CD14-positive monocyte (primary cell): ENCODE measurements around the gene CHST12. TPM values are rescaled to one million over a fixed set of nuclear protein-coding genes. Genes with fewer than 3 reads are reported as not detected.

Source experiments
- DNase-seq, 3 donors: peaks; one replicate each; pipeline ENCODE4 v3.0.0-alpha.2; 2011 to 2022
- H2AFZ ChIP-seq: 2 replicates; pipeline ENCODE4 v1.6.0; 2012; ENCODE audit warnings: mild to moderate bottlenecking, low read depth, low read length, inconsistent platforms; ENCODE audit not compliant: insufficient read depth, poor library complexity, severe bottlenecking
- H3K27ac ChIP-seq, 2 donors: 1 replicate in 1 of 2; 2 replicates in 1 of 2; pipeline ENCODE4 v1.5.1; 2012 to 2013; ENCODE audit warnings: low read length in 2 of 2, control low read depth in 1 of 2, inconsistent platforms in 1 of 2, low read depth in 1 of 2, mild to moderate bottlenecking in 1 of 2
- H3K27me3 ChIP-seq, 2 donors: one replicate each; pipeline versions ENCODE4 v1.6.0 to v1.6.1; 2011 to 2013; ENCODE audit warnings: low read length in 2 of 2; ENCODE audit not compliant: control insufficient read depth in 2 of 2, insufficient read depth in 2 of 2
- H3K36me3 ChIP-seq, 2 donors: replicated peaks in 1 of 2; 1 replicate in 1 of 2; 2 replicates in 1 of 2; pipeline versions ENCODE4 v1.5.1 to v1.6.1; 2012 to 2013; ENCODE audit warnings: low read length in 2 of 2, control low read depth in 1 of 2, inconsistent platforms in 1 of 2, mild to moderate bottlenecking in 1 of 2; ENCODE audit not compliant: insufficient read depth in 2 of 2, control insufficient read depth in 1 of 2
- H3K4me1 ChIP-seq, 2 donors: 1 replicate in 1 of 2; 2 replicates in 1 of 2; pipeline versions ENCODE4 v1.5.1 to v1.6.1; 2012 to 2013; ENCODE audit warnings: low read length in 2 of 2, control low read depth in 1 of 2, inconsistent platforms in 1 of 2, mild to moderate bottlenecking in 1 of 2, moderate library complexity in 1 of 2; ENCODE audit not compliant: insufficient read depth in 2 of 2, control insufficient read depth in 1 of 2
- H3K4me2 ChIP-seq: replicated peaks from 2 replicates; pipeline ENCODE3; 2012; ENCODE audit warnings: low read length, moderate library complexity, mild to moderate bottlenecking; ENCODE audit not compliant: poor library complexity, severe bottlenecking; ENCODE audit errors: extremely low read depth
- H3K4me3 ChIP-seq, 3 experiments: fragments of 200-600 bp in 1 of 3; sonication (generic) in 1 of 3; replicated peaks in 1 of 3; 1 replicate in 2 of 3; 2 replicates in 1 of 3; pipeline ENCODE4 v1.5.1; 2011 to 2013; ENCODE audit warnings: low read length in 3 of 3, mild to moderate bottlenecking in 3 of 3, control low read depth in 2 of 3, low read depth in 2 of 3, inconsistent platforms in 1 of 3, moderate library complexity in 1 of 3
- H3K79me2 ChIP-seq: 2 replicates; pipeline ENCODE4 v1.6.0; 2012; ENCODE audit warnings: mild to moderate bottlenecking, control low read depth, inconsistent platforms, low read length, moderate library complexity; ENCODE audit not compliant: insufficient read depth
- H3K9ac ChIP-seq: 2 replicates; pipeline ENCODE4 v1.6.0; 2017; ENCODE audit warnings: low read length, mild to moderate bottlenecking; ENCODE audit not compliant: insufficient read depth, poor library complexity, severe bottlenecking
- H3K9me3 ChIP-seq, 2 donors: replicated peaks in 1 of 2; 1 replicate in 1 of 2; 2 replicates in 1 of 2; pipeline versions ENCODE4 v1.5.1 to v1.6.1; 2012 to 2013; ENCODE audit warnings: low read length in 2 of 2, control low read depth in 1 of 2; ENCODE audit not compliant: control insufficient read depth in 1 of 2, insufficient read depth in 1 of 2
- H4K20me1 ChIP-seq: 2 replicates; pipeline ENCODE4 v1.6.0; 2012; ENCODE audit warnings: mild to moderate bottlenecking, low read length, control low read depth, moderate library complexity; ENCODE audit not compliant: insufficient read depth
- H3K27ac Mint-ChIP-seq, 7 donors: one replicate each; pipeline ENCODE4 v1.8.0; 2020; ENCODE audit warnings: mild to moderate bottlenecking in 7 of 7, mixed read lengths in 7 of 7, moderate library complexity in 6 of 7, inconsistent platforms in 2 of 7
- H3K27me3 Mint-ChIP-seq, 3 donors: one replicate each; pipeline ENCODE4 v1.8.0; 2021 to 2022; ENCODE audit warnings: low read depth in 3 of 3, mild to moderate bottlenecking in 3 of 3, mixed read lengths in 3 of 3, moderate library complexity in 3 of 3, inconsistent platforms in 1 of 3
- H3K36me3 Mint-ChIP-seq, 2 donors: one replicate each; pipeline ENCODE4 v1.8.0; 2020; ENCODE audit warnings: mixed read lengths in 2 of 2, inconsistent platforms in 1 of 2, mild to moderate bottlenecking in 1 of 2
- H3K4me1 Mint-ChIP-seq: one replicate; pipeline ENCODE4 v1.8.0; 2020; ENCODE audit warnings: mild to moderate bottlenecking, mixed read lengths
- H3K4me3 Mint-ChIP-seq, 2 donors: one replicate each; pipeline ENCODE4 v1.8.0; 2020; ENCODE audit warnings: mild to moderate bottlenecking in 2 of 2, mixed read lengths in 2 of 2, moderate library complexity in 1 of 2
- H3K9me3 Mint-ChIP-seq, 7 donors: one replicate each; pipeline ENCODE4 v1.8.0; 2020 to 2022; ENCODE audit warnings: mixed read lengths in 7 of 7, mild to moderate bottlenecking in 6 of 7, moderate library complexity in 6 of 7, inconsistent platforms in 2 of 7
- WGBS: methylation state at CpG from one replicate; pipeline ENCODE4 v1.1.5; 2013; ENCODE audit warnings: missing lambda C conversion rate; ENCODE audit not compliant: insufficient coverage; 5-methylcytosine and 5-hydroxymethylcytosine counted together
- intact Hi-C, 2 donors: fragments of 100-400 bp; cut with micrococcal nuclease; formaldehyde crosslinking; loops; one replicate each; pipeline versions ENCODE4 v1.15.0 to v1.15.1; 2023
- polyA plus RNA-seq, 3 donors: library from polyadenylated mRNA; depleted of rRNA in 1 of 3; unstranded in 2 of 3; stranded (reverse) in 1 of 3; fragments of 300-500 nt in 2 of 3; fragments of >200 nt in 1 of 3; fragmentation: Illumina TruSeq in 2 of 3; gene quantifications; 1 replicate in 2 of 3; 2 replicates in 1 of 3; pipeline ENCODE4 v1.2.3, GENCODE V29; 2012 to 2021
- TF ChIP-seq, protein P1 (sequence below): fragments of 200-600 bp; IDR thresholded peaks from one replicate; pipeline ENCODE4 v1.8.0; 2022; ENCODE audit warnings: antibody characterized with exemption, mild to moderate bottlenecking

CHST12 gene
- polyA plus RNA-seq, 3 donors: 5.8 to 10.6 (median 7.5) TPM

DNA sequence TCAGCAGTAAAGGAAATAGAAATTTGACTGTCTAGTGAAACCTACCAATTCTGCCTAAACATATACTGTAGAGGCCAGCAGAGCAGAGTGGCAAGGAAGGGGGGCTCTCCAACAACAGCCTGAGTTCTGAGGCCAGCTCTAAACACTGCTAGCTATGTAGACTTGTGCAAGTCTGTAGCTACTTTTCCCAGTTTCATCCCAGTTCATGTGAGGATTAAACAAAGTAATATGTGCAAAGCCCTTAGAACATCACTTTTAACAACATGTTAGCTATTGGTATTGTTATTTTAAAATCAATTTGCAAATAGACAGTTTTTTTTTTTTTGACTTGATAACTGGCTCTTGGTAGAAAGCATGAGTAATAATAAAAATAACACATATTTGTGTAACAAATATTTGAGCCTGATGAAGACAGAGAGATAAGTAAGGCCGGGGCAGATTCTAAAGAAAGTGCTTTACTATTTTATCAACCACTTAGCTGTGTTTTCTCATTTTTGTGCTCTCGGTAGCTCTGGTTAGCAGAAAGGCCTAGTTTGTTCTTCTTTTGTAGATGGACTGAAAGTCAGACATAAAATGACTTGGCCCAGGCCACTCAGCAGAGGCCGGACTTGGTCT is 9.3 kb downstream of the CHST12 start:
- Mint-ChIP-seq H3K9me3 (no peaks in the 10 kb centered on the region), H3K36me3 (peaks cover 2 to 6% of the 10 kb centered on the region in 2 donors), H3K27me3 (no peaks in the 10 kb centered on the region), H3K27ac (peak overlapping the region in 3 of 7 donors; percentile 2 to 73 (median 27)), H3K4me3 (no peak overlapping the region), H3K4me1 (peaks cover 70% of the 10 kb centered on the region)
- H3K4me3 ChIP-seq: no peak overlapping the region
- peaks cover 44 to 70% of the 10 kb centered on the region in 2 donors for H3K4me1 ChIP-seq
- intact Hi-C loops: no loop called here
- H3K9me3 ChIP-seq: no peaks in the 10 kb centered on the region
- H3K27ac ChIP-seq: peak overlapping the region in 1 of 2 donors; percentile 9
- H3K36me3 ChIP-seq: no peaks in the 10 kb centered on the region
- no peak overlapping the region for H2AFZ ChIP-seq
- peaks cover 94% of the 10 kb centered on the region for H3K79me2 ChIP-seq
- H3K27me3 ChIP-seq: no peaks in the 10 kb centered on the region
- H3K4me2 ChIP-seq: peak overlapping the region; percentile 8
- no peak for DNase-seq
- WGBS: no CpG with 5 or more reads among the region's 3 CpGs
- TF ChIP-seq, protein P1, sequence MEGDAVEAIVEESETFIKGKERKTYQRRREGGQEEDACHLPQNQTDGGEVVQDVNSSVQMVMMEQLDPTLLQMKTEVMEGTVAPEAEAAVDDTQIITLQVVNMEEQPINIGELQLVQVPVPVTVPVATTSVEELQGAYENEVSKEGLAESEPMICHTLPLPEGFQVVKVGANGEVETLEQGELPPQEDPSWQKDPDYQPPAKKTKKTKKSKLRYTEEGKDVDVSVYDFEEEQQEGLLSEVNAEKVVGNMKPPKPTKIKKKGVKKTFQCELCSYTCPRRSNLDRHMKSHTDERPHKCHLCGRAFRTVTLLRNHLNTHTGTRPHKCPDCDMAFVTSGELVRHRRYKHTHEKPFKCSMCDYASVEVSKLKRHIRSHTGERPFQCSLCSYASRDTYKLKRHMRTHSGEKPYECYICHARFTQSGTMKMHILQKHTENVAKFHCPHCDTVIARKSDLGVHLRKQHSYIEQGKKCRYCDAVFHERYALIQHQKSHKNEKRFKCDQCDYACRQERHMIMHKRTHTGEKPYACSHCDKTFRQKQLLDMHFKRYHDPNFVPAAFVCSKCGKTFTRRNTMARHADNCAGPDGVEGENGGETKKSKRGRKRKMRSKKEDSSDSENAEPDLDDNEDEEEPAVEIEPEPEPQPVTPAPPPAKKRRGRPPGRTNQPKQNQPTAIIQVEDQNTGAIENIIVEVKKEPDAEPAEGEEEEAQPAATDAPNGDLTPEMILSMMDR: no peak
- H3K9ac ChIP-seq: no peak overlapping the region
- peaks cover 6% of the 10 kb centered on the region for H4K20me1 ChIP-seq

DNA sequence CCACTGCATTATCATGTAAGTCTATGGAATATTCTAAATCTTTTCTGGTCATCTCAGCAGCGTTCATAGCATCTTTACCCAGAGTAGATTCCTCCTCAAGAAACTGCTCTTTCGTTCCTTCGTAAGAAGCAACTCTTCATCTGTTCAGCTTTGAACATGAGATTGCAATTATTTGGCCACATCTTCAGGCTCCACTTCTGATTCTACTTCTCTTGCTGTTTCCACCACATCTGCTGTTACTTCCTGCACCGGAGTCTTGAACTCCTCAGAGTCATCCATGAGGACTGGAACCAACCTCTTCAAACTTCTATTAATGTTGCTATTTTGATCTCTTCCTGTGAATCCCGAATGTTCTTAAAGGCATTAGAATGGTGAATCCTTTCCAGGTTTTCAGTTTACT is 12.7 kb downstream of the CHST12 start:
- H3K9ac ChIP-seq: peak overlapping the region; percentile 5
- H3K4me2 ChIP-seq: peak overlapping the region; percentile 8
- H3K9me3 Mint-ChIP-seq: no peaks in the 10 kb centered on the region
- no peaks in the 10 kb centered on the region for H3K27me3 ChIP-seq
- intact Hi-C loops: no loop called here
- no peaks in the 10 kb centered on the region for H3K36me3 ChIP-seq
- H4K20me1 ChIP-seq: peaks cover 6% of the 10 kb centered on the region
- peaks cover 3 to 9% of the 10 kb centered on the region in 2 donors for H3K36me3 Mint-ChIP-seq
- TF ChIP-seq, protein P1: no peak
- H3K4me3 Mint-ChIP-seq: peak overlapping the region in 1 of 2 donors; percentile 36
- H3K4me1 Mint-ChIP-seq: peaks cover 44% of the 10 kb centered on the region
- H3K27ac Mint-ChIP-seq: peak overlapping the region in 4 of 7 donors; percentile 3 to 60 (median 28)
- WGBS: 0% methylated on average over 4 of the region's 5 CpGs
- DNase-seq: no peak
- H3K79me2 ChIP-seq: peaks cover 94% of the 10 kb centered on the region
- H2AFZ ChIP-seq: peak overlapping the region; percentile 43
- H3K27me3 Mint-ChIP-seq: no peaks in the 10 kb centered on the region
- no peak overlapping the region for H3K27ac ChIP-seq
- H3K4me1 ChIP-seq: peaks cover 18 to 39% of the 10 kb centered on the region in 2 donors
- no peak overlapping the region for H3K4me3 ChIP-seq
- no peaks in the 10 kb centered on the region for H3K9me3 ChIP-seq
